Activated T-helper 9 cell treated with anti-CD3 and anti-CD28 coated beads, Interleukin-2, amount 50 U/mL, for 16 hours (primary cell): ENCODE data around the gene RAB40C.
A peak's percentile ranks its signal among the peaks of the same experiment; 100 is the strongest.

Source experiments
- DNase-seq: peaks from one replicate; pipeline ENCODE4 v3.0.0-alpha.2; 2020; ENCODE audit warnings: low read depth

The RAB40C gene

GRCh38 chr16:648781-649589 is 59.1 kb downstream of the RAB40C start, which contains the start of gene WDR90:
WDR90 (plus strand) TSS chr16:649365; CDS start chr16:649417, 52 bp downstream.
- DNase-seq = peak; percentile 91

GRCh38 chr16:649631-650030 is 59.8 kb downstream of the RAB40C start:
- DNase-seq = no peak

- no peak for DNase-seq
Observed at GRCh38 chr16:651844-652243, 62.0 kb downstream of the RAB40C start.

- no peak for DNase-seq
Observed at GRCh38 chr16:652454-653305, 62.8 kb downstream of the RAB40C start.

- DNase-seq = no peak
Observed at GRCh38 chr16:654034-654433, 64.2 kb downstream of the RAB40C start.

GRCh38 chr16:657487-657886 is 67.6 kb downstream of the RAB40C start:
- no peak for DNase-seq

GRCh38 chr16:658679-659571 is 69.1 kb downstream of the RAB40C start:
- no peak for DNase-seq

GRCh38 chr16:659618-660017 is 69.8 kb downstream of the RAB40C start:
- DNase-seq = no peak

- no peak for DNase-seq
Observed at GRCh38 chr16:660132-660458, 70.2 kb downstream of the RAB40C start.

- DNase-seq = peak; percentile 52
Observed at GRCh38 chr16:660459-661183, 70.8 kb downstream of the RAB40C start.

GRCh38 chr16:661184-661821 is 71.4 kb downstream of the RAB40C start:
- no peak for DNase-seq

- DNase-seq = no peak
Observed at GRCh38 chr16:662095-662494, 72.2 kb downstream of the RAB40C start.

GRCh38 chr16:662597-662996 is 72.7 kb downstream of the RAB40C start:
- no peak for DNase-seq

- no peak for DNase-seq
Observed at GRCh38 chr16:666572-666971, 76.7 kb downstream of the RAB40C start.

GRCh38 chr16:667113-667779 is 77.4 kb downstream of the RAB40C start:
- no peak for DNase-seq

GRCh38 chr16:667780-668518 is 78.1 kb downstream of the RAB40C start, which contains the start of gene RHOT2:
RHOT2 (plus strand) TSS chr16:668132; CDS start chr16:668200, 68 bp downstream.
- DNase-seq = peak; percentile 93

- no peak for DNase-seq
Observed at GRCh38 chr16:668519-669171, 78.8 kb downstream of the RAB40C start.

- no peak for DNase-seq
Observed at GRCh38 chr16:669666-670065, 79.8 kb downstream of the RAB40C start.
